Small intestine (tissue), 7 donors: ENCODE measurements around the gene TNFAIP2. TPM values are rescaled to one million over a fixed set of nuclear protein-coding genes. Genes with fewer than 3 reads are reported as not detected.

Source experiments
- DNase-seq, 2 donors: peaks; one replicate each; pipeline versions ENCODE4 v3.0.0 to v3.0.0-alpha.2; 2013
- FAIRE-seq: peaks from 2 replicates; lab custom pipeline; 2012; peaks lifted over from hg19 to GRCh38; lab: Jason Lieb, UNC
- H3K27ac ChIP-seq, 3 donors: one replicate each; pipeline ENCODE4 v1.5.1; 2013; ENCODE audit warnings: low read length in 2 of 3, mild to moderate bottlenecking in 2 of 3, control low read depth in 1 of 3, inconsistent platforms in 1 of 3, low read depth in 1 of 3, moderate library complexity in 1 of 3
- H3K27me3 ChIP-seq, 3 donors: one replicate each; pipeline ENCODE4 v1.6.1; 2013; ENCODE audit warnings: low read length in 3 of 3, inconsistent platforms in 1 of 3; ENCODE audit not compliant: control insufficient read depth in 3 of 3, insufficient read depth in 3 of 3
- H3K36me3 ChIP-seq, 3 donors: one replicate each; pipeline ENCODE4 v1.6.1; 2013; ENCODE audit warnings: low read length in 3 of 3, inconsistent platforms in 1 of 3, low read depth in 1 of 3, mild to moderate bottlenecking in 1 of 3, moderate library complexity in 1 of 3; ENCODE audit not compliant: control insufficient read depth in 3 of 3, insufficient read depth in 2 of 3
- H3K4me1 ChIP-seq, 3 donors: one replicate each; pipeline ENCODE4 v1.6.1; 2013; ENCODE audit warnings: low read length in 2 of 3, inconsistent platforms in 1 of 3, low read depth in 1 of 3, mild to moderate bottlenecking in 1 of 3, moderate library complexity in 1 of 3; ENCODE audit not compliant: control insufficient read depth in 3 of 3, insufficient read depth in 2 of 3
- H3K4me3 ChIP-seq, 3 donors: one replicate each; pipeline ENCODE4 v1.5.1; 2013; ENCODE audit warnings: low read length in 3 of 3, control low read depth in 1 of 3, inconsistent platforms in 1 of 3, low read depth in 1 of 3, mild to moderate bottlenecking in 1 of 3, moderate library complexity in 1 of 3
- H3K9me3 ChIP-seq, 2 donors: one replicate each; pipeline ENCODE4 v1.6.1; 2013; ENCODE audit warnings: low read depth in 1 of 2, low read length in 1 of 2; ENCODE audit not compliant: control insufficient read depth in 2 of 2, insufficient read depth in 1 of 2
- WGBS, 3 donors: extraction: QIAGEN DNeasy Blood & Tissue Kit; methylation state at CpG; one replicate each; pipeline ENCODE4 v1.1.7; 2013; 5-methylcytosine and 5-hydroxymethylcytosine counted together
- polyA plus RNA-seq, 4 donors: library from polyadenylated mRNA; stranded (reverse) in 3 of 4; unstranded in 1 of 4; fragments of 200-250 nt in 3 of 4; fragments of 120-200 nt in 1 of 4; gene quantifications; one replicate each; pipeline versions ENCODE4 v1.2.1 to v1.2.3, GENCODE V29; 2013
- donor health status: healthy with polysubstance abuse.
- donor health status: control.
- donor health status: control.
- donor health status: Bipolar disorder and iron deficiency.
- donor health status: healthy.

The TNFAIP2 gene
- polyA plus RNA-seq, 4 donors: 7.2 to 42.9 (median 15.4) TPM

DNA sequence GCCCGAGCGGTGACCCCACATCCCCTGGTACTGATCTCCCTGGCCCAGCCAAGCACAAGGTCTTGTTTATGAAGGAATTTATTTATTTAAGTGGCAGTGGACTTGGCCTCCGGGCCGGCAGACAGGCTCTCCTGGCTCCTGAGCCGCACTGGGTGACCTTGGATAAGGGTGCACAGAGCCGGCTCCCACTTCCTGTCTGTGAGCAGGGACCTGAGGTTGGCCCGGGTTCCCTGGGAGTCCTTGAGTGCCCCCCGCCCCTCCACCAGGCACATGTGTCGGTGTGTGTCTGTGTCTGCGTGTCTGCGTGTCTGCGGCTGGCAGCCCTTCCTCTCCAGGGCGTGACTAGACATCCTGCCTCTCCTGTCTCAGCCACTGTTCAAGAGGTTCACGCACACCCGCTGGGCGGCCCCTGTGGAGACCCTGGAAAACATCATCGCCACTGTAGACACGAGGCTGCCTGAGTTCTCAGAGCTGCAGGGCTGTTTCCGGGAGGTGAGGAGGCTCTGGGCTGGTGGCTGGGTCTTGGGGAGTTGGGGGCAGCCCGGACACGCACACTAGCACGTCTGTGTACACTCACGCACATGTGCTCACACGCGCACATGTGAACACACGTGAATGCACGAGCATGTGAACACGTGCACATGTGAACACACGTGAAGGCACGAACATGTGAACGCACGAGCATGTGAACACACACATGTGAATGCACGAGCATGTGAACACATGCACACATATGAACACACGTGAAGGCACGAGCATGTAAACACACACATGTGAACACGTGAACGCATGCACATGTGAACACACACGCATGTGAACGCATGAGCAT, 9.3 kb downstream of the TNFAIP2 start:
- no peak for FAIRE-seq

DNA sequence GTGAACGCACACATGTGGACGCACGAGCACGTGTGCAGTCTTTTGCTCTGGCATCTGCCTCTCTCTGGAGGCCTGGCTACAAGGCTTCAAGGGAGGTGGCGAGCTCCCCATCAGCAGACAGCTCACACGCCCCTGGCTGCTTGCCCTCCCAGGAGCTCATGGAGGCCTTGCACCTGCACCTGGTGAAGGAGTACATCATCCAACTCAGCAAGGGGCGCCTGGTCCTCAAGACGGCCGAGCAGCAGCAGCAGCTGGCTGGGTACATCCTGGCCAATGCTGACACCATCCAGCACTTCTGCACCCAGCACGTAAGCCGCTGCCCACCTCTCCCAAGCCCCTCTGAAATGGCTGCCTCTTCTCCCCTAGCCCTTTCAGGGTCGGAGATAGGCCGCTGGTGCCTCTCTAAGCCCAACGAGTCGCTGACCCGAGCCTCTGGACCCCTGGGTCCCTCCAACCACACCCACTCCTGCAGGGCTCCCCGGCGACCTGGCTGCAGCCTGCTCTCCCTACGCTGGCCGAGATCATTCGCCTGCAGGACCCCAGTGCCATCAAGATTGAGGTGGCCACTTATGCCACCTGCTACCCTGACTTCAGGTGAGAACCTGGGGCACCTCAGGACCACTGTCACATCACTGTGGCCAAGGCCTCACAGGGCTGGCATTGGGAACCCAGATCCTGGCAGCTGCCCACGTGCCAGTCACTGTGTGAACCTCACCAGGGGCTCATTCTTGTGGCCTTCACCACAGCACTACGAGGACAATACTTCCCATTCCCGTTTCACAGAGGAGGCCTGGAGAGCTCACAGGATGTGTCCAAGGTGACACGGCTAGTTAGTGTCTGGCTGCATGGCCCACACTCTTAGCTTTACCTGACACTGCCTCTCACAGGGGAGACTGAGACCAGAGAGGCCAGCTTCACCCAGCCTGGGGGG, 10.2 kb downstream of the TNFAIP2 start:
- peaks cover 0 to 33% (median 0%) of the 10 kb centered on the region in 3 donors for H3K36me3 ChIP-seq
- peaks cover 0 to under 1% (median 0%) of the 10 kb centered on the region in 3 donors for H3K27me3 ChIP-seq
- H3K9me3 ChIP-seq: no peaks in the 10 kb centered on the region
- no peak for FAIRE-seq
- 86 to 90% (median 87%) methylated on average over 25 of the region's 25 CpGs for WGBS, 3 donors
- no peak overlapping the region for H3K27ac ChIP-seq
- H3K4me1 ChIP-seq: peaks cover 0 to 6% (median 0%) of the 10 kb centered on the region in 3 donors
- no peak for DNase-seq
- no peak overlapping the region for H3K4me3 ChIP-seq

More for the DNA sequence above, 9.3 kb downstream of the TNFAIP2 start:
- H3K27me3 ChIP-seq: peaks cover 0 to 4% (median 0%) of the 10 kb centered on the region in 3 donors
- peaks cover 0 to 7% (median 0%) of the 10 kb centered on the region in 3 donors for H3K4me1 ChIP-seq
- 61 to 75% (median 69%) methylated on average over 39 of the region's 39 CpGs for WGBS, 3 donors
- no peak overlapping the region for H3K4me3 ChIP-seq
- H3K36me3 ChIP-seq: peaks cover 0 to 35% (median 0%) of the 10 kb centered on the region in 3 donors
- no peak for DNase-seq
- H3K9me3 ChIP-seq: no peaks in the 10 kb centered on the region
- H3K27ac ChIP-seq: no peak overlapping the region

DNA sequence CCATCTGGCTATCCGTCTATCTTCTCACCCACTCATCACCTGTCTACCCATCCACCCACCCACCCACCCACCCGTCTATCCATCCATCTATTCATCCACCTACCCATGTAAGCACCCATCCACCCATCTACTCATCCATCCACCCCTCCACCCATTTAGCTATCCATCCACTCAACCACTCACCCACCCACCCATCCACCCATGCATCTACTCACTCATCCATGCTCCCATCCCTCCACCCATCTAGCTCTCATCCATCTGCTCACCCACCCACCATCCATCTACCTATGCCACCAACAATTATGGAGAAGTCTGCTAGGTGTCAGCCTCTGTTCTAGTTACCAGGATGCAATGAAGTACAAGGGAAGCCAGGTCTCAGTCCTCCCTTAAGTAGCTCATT, 11.1 kb downstream of the TNFAIP2 start:
- H3K36me3 ChIP-seq: peaks cover 0 to 33% (median 0%) of the 10 kb centered on the region in 3 donors
- peaks cover 0 to 11% (median 0%) of the 10 kb centered on the region in 3 donors for H3K4me1 ChIP-seq
- no peaks in the 10 kb centered on the region for H3K9me3 ChIP-seq
- WGBS, 3 donors: 42 to 65% (median 56%) methylated on average over 2 of the region's 2 CpGs
- H3K4me3 ChIP-seq: no peak overlapping the region
- no peak overlapping the region for H3K27ac ChIP-seq
- H3K27me3 ChIP-seq: peaks cover 0 to 7% (median 0%) of the 10 kb centered on the region in 3 donors
- no peak for DNase-seq
- FAIRE-seq: no peak

DNA sequence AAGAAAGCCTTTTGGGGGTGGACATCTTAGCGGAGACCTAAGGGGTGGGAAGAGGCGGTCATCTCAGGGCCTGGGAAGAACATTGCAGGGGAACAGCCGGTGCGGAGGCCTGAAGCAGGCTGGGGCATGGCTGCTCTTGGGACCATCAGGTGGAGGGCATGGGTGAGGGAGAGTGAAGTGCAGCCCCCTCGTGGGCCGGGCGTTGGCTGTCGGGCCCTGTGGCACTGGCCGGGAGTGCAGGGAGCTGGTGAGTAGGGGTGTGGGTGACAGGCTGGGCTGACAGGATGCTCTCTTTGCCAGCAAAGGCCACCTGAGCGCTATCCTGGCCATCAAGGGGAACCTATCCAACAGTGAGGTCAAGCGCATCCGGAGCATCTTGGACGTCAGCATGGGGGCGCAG, 11.7 kb downstream of the TNFAIP2 start:
- no peaks in the 10 kb centered on the region for H3K9me3 ChIP-seq
- peaks cover 0 to 11% (median 0%) of the 10 kb centered on the region in 3 donors for H3K4me1 ChIP-seq
- no peak overlapping the region for H3K27ac ChIP-seq
- H3K27me3 ChIP-seq: peaks cover 0 to 11% (median 0%) of the 10 kb centered on the region in 3 donors
- 93 to 97% (median 93%) methylated on average over 14 of the region's 14 CpGs for WGBS, 3 donors
- H3K4me3 ChIP-seq: no peak overlapping the region
- peaks cover 0 to 30% (median 0%) of the 10 kb centered on the region in 3 donors for H3K36me3 ChIP-seq
- DNase-seq (no peak), FAIRE-seq (no peak)

DNA sequence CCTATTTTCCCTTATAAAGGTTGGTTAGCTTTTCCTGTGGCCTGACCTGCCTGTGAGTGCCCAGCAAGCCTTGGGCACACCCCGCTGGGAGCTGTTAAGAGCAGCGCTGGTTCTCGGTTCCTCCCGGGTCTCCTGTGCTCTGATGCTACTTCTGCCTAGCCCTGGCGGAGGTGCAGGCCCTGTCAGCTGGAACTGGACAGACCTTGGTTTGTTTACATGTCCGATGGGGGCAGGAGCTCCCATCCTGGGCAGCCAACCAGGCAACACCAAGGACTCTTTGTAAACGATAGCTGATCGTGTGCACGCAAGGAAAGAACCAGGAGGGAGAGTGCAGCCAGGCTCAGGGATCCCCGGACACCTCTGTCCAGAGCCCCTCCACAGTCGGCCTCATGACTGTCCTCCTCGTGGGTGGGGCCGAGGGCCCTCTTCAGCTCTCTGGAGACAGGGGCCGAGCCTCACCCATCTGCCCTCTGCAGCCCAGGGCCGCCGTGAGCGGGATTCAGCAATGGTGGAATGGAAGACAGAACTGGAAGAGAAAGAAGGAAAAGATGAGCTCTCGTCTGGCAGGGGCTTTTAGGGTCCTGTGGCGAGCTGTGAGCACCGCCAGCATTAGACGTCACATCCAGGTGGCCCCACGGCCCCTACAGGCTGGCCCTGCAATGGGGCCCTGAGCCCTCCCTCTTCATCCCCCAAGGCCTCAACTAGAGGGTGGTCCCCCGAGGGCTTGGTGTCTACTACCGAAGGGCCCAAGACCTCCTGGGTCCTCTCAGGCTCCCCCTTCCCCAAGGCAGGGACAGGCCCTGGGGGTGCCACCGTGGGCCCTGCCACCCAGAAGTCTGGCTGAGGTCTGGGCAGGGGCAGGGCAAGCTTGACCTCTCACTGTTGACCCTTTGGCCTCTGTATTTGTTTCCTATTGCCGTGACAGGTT, 12.3 kb downstream of the TNFAIP2 start:
- Histone ChIP-seq H3K36me3 (peaks cover 0 to 30% (median 0%) of the 10 kb centered on the region in 3 donors), H3K27me3 (peaks cover 0 to 16% (median 0%) of the 10 kb centered on the region in 3 donors), H3K4me3 (no peak overlapping the region), H3K4me1 (peaks cover 0 to 11% (median 0%) of the 10 kb centered on the region in 3 donors), H3K9me3 (no peaks in the 10 kb centered on the region), H3K27ac (no peak overlapping the region)
- 79 to 85% (median 84%) methylated on average over 25 to 26 of the region's 26 CpGs for WGBS, 3 donors
- FAIRE-seq: no peak
- no peak for DNase-seq

DNA sequence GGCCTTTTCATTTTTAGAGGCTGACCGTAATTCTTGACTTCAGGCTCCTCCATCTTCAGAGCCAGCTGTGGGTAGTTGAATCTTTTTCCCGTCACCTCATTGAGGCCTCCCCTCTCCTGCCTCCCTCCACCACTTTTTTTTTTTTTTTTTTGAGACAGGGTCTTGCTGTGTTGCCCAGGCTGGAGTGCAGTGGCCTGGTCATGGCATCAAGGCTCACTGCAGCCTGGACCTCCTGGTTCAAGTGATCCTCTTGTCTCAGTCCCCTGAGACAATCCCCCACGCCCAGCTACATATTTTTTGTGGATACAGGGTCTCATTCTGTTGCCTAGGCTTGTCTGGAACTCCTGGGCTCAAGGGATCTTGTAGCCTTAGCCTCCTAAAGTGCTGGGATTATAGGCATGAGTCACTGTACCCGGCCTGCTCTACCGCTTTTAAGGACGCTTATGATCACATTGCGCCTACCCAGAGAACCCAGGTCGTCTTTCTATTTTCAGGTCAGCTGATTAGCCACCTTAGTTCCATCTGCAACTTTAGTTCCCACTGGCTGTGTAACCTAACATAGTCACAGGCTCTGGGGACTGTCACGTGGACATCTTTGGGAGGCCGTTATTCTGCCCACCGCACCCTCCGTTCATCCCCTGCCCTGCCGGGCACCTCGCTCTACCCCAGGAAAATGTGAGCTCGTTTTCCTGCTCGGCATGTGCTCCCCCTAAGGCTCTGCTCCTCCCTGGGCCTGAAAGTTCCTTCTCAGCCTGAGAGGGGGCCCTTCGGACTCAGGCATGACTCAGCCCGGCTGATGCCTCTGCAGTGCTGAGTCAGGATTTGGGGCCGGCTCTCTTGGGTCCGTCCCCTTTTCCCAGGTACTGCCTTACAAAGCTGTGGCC, 13.4 kb downstream of the TNFAIP2 start:
- Histone ChIP-seq H3K27ac (no peak overlapping the region), H3K27me3 (peaks cover 0 to 20% (median 0%) of the 10 kb centered on the region in 3 donors), H3K4me1 (peaks cover 0 to 11% (median 0%) of the 10 kb centered on the region in 3 donors), H3K9me3 (no peaks in the 10 kb centered on the region), H3K36me3 (peaks cover 0 to 28% (median 0%) of the 10 kb centered on the region in 3 donors), H3K4me3 (no peak overlapping the region)
- FAIRE-seq: no peak
- peak in 1 of 2 donors; percentile 82 for DNase-seq
- 65% methylated on average over 20 of the region's 20 CpGs for WGBS, 3 donors

DNA sequence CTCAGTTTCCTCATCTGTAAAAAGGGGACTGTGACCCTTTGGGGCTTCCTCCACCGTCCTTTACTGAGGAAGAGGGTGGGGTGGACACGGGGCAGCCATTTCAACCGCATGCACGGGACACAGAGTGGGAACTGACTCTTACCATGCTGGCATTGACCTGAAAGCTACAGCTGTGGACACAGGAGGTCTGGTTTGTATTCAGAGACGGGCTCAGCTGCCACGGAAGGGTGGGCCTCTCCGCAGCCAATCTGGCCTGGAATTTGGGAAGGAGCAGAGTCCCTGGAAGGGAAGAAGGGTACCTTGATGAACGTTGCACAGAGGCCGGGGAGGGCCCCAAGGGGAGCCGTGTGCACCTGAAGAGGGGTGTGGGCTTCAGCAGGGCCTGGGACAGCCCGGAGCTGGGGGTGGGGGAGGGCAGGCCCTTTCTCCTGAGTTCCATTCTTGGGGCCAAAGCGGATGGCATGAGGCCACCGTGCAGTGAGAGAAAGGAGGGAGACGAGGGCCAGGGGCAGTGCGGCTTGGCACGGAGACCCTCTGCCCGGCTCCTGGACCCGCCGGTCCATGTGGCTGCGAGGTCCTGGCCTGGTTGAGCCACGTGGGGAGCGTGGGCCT, 14.5 kb downstream of the TNFAIP2 start:
- Histone ChIP-seq H3K36me3 (peaks cover 0 to 23% (median 0%) of the 10 kb centered on the region in 3 donors), H3K4me1 (peaks cover 0 to 11% (median 0%) of the 10 kb centered on the region in 3 donors), H3K27me3 (peaks cover 0 to 28% (median 0%) of the 10 kb centered on the region in 3 donors), H3K27ac (no peak overlapping the region), H3K4me3 (no peak overlapping the region), H3K9me3 (no peaks in the 10 kb centered on the region)
- 80 to 85% (median 80%) methylated on average over 16 to 22 of the region's 22 CpGs for WGBS, 3 donors
- no peak for FAIRE-seq
- DNase-seq: no peak
